Measurements from ENCODE around the gene ITGA6.

DNA sequence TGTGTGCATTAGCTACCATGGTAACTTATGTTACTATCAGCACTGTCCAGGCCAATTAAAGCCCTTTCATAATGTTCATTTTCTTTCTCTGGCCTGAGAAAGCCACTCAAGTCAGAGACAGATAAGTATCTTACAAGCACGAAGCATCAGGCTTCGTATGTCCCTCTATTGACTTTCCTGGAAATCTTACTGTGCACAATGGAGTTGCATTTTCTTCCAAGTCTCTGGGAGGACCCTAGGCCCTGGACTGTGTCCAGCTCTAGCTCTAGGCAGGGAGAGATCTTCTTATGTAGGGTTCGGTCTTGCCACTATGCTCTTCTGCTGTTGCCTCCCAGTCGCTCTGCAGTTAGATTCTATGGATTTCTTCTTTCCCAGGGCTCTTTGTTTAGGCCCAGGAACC, 40.0 kb upstream of the ITGA6 start:
- no peak for TF ChIP-seq SPI1 (IDR thresholded peaks at IDR 0.05; ENCODE audit: low read depth, low read length)
- TF ChIP-seq POLR2A (IDR thresholded peaks at IDR 0.05; ENCODE audit: low read depth, low read length): no peak
- no peak for TF ChIP-seq POU2F2 (IDR thresholded peaks at IDR 0.05; ENCODE audit: low read depth, low read length)
- no peak for TF ChIP-seq TAF1 (IDR thresholded peaks at IDR 0.05; ENCODE audit: low read depth, low read length)
- TF ChIP-seq POLR2AphosphoS5 (IDR thresholded peaks at IDR 0.05; ENCODE audit: low read depth, low read length): no peak
